PC-3 (cell line): Measurements from ENCODE around the gene DENR. TPM values are rescaled to one million over a fixed set of nuclear protein-coding genes. Genes with fewer than 3 reads are reported as not detected.

ENCODE experiments used
- ATAC-seq: fragments of 200-7000 bp; cut with Tn5 transposase; 2 replicates; pipeline ENCODE4 v1.9.1; 2020; ENCODE audit warnings: mild to moderate bottlenecking, moderate library complexity
- BruUV-seq: library from RNA; stranded (reverse); fragments of 400-500 nt; replicated peaks from 2 replicates; lab custom pipeline; 2021; lab: Mats Ljungman, UMichigan
- CTCF ChIA-PET: fragments of 300-600 bp; sonication (Branson Sonifier 250); formaldehyde crosslinking; loops from one replicate; lab custom pipeline; 2022; ENCODE audit warnings: antibody characterized with exemption; lab: Charles Lee
- POLR2A ChIA-PET: fragments of 300-600 bp; sonication (Branson Sonifier 250); formaldehyde crosslinking; loops from one replicate; lab custom pipeline; 2022; ENCODE audit warnings: antibody characterized with exemption; ENCODE audit not compliant: unreplicated experiment; lab: Charles Lee
- DNase-seq: peaks from one replicate; pipeline ENCODE4 v3.0.0-alpha.2; 2015
- H2AFZ ChIP-seq: fragments of 300-600 bp; sonication (generic); 2 replicates; pipeline ENCODE4 v1.6.0; 2016; ENCODE audit warnings: antibody characterized with exemption, low read length
- H3F3A ChIP-seq: fragments of 300-600 bp; sonication (generic); one replicate; pipeline ENCODE4 v1.6.0; 2017; ENCODE audit warnings: antibody characterized with exemption, low read length, control low read depth, mild to moderate bottlenecking; ENCODE audit not compliant: unreplicated experiment
- H3K27ac ChIP-seq: fragments of 300-600 bp; sonication (generic); 2 replicates; pipeline ENCODE4 v1.5.1; 2016; ENCODE audit warnings: mild to moderate bottlenecking, low read length
- H3K27me3 ChIP-seq: fragments of 300-600 bp; sonication (generic); 2 replicates; pipeline ENCODE4 v1.6.1; 2016; ENCODE audit warnings: low read length, mixed read lengths
- H3K36me3 ChIP-seq: fragments of 300-600 bp; sonication (generic); 2 replicates; pipeline ENCODE4 v1.6.1; 2016; ENCODE audit warnings: low read depth, mixed run types, low read length, mixed read lengths
- H3K4me1 ChIP-seq: fragments of 300-600 bp; sonication (generic); 2 replicates; pipeline ENCODE4 v1.5.1; 2016; ENCODE audit warnings: low read length; ENCODE audit not compliant: insufficient read depth
- H3K4me2 ChIP-seq: fragments of 300-600 bp; sonication (generic); 2 replicates; pipeline ENCODE4 v1.6.0; 2016; ENCODE audit warnings: low read length
- H3K4me3 ChIP-seq: fragments of 300-600 bp; sonication (generic); 2 replicates; pipeline ENCODE4 v1.5.1; 2016; ENCODE audit warnings: mild to moderate bottlenecking, low read length, mixed read lengths
- H3K79me2 ChIP-seq: fragments of 300-600 bp; sonication (generic); 2 replicates; pipeline ENCODE4 v1.6.1; 2017; ENCODE audit warnings: low read length, mixed read lengths
- H3K9ac ChIP-seq: fragments of 300-600 bp; sonication (generic); 2 replicates; pipeline ENCODE4 v1.6.0; 2016; ENCODE audit warnings: mild to moderate bottlenecking, low read length
- H3K9me2 ChIP-seq: fragments of 300-600 bp; sonication (generic); replicated peaks from 2 replicates; pipeline ENCODE4 v1.6.1; 2016; ENCODE audit warnings: mixed run types, low read length, mixed read lengths
- H3K9me3 ChIP-seq: fragments of 300-600 bp; sonication (generic); 2 replicates; pipeline ENCODE4 v1.6.1; 2016; ENCODE audit warnings: low read length, mixed read lengths
- H4K20me1 ChIP-seq: fragments of 300-600 bp; sonication (generic); 2 replicates; pipeline ENCODE4 v1.6.1; 2016; ENCODE audit warnings: low read length, mixed read lengths
- EZH2 ChIP-seq: fragments of 300-600 bp; sonication (generic); IDR thresholded peaks from one replicate; pipeline ENCODE4 v1.6.1; 2017; ENCODE audit warnings: antibody characterized with exemption, mild to moderate bottlenecking, low read length; ENCODE audit not compliant: unreplicated experiment
- EZH2phosphoT487 ChIP-seq: fragments of 300-600 bp; sonication (generic); IDR thresholded peaks from 2 replicates; pipeline ENCODE4 v1.6.1; 2018; ENCODE audit warnings: mild to moderate bottlenecking, antibody characterized with exemption, low read length, borderline replicate concordance
- intact Hi-C: fragments of 100-400 bp; cut with micrococcal nuclease; formaldehyde crosslinking; loops from 2 replicates; pipeline ENCODE4 v1.9.0; 2023
- total RNA-seq: library from RNA; depleted of rRNA; stranded (reverse); fragments of >200 nt; gene quantifications from 2 replicates; pipeline ENCODE4 v1.2.3, GENCODE V29; 2014
- TF ChIP-seq, protein P1 (sequence below): fragments of 300-600 bp; sonication (generic); conservative IDR thresholded peaks from 2 replicates; pipeline ENCODE4 v1.5.1; 2017; ENCODE audit warnings: antibody characterized with exemption, low read depth, mild to moderate bottlenecking, low read length

Gene DENR
- total RNA-seq, 1 experiment from 2014 or later = 91.9 TPM

DNA sequence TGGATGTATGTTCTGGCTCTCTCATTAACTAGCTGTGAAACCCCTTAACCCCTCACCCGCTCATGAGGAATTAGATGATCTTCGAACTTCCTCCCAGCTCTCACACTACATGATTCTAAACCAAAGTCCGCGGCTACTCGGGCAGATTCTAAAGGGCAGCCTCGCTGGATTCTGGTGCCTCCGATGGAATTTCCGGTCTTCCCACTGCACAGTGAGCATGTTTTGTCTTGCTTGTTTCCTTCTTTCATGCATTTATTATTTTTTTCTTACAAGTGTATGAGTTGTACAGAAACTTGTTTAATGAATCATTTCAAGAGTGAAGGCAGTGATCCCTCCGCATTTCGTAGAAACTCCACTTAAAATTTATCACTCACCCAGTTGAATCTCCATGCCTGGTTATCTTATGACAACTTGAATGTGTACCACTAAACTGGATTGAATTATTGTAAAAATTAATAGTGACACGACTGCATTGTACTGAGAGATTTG lies 31.5 kb upstream of the DENR start:
- ChIA-PET CTCF (no interaction called here), POLR2A (no interaction called here)
- Histone ChIP-seq H4K20me1 (no peaks in the 10 kb centered on the region), H2AFZ (no peak overlapping the region), H3K36me3 (no peaks in the 10 kb centered on the region), H3K27ac (no peak overlapping the region), H3K79me2 (no peaks in the 10 kb centered on the region), H3K4me1 (peaks cover 12% of the 10 kb centered on the region), H3K9ac (no peak overlapping the region), H3K9me2 (no peaks in the 10 kb centered on the region), H3F3A (no peaks in the 10 kb centered on the region), H3K27me3 (no peaks in the 10 kb centered on the region), H3K4me2 (no peak overlapping the region), H3K4me3 (no peak overlapping the region), H3K9me3 (no peaks in the 10 kb centered on the region)
- ATAC-seq = no peak
- no TSS peak for BruUV-seq
- TF ChIP-seq EZH2 (no peak), EZH2phosphoT487 (no peak)
- TF ChIP-seq, protein P1, sequence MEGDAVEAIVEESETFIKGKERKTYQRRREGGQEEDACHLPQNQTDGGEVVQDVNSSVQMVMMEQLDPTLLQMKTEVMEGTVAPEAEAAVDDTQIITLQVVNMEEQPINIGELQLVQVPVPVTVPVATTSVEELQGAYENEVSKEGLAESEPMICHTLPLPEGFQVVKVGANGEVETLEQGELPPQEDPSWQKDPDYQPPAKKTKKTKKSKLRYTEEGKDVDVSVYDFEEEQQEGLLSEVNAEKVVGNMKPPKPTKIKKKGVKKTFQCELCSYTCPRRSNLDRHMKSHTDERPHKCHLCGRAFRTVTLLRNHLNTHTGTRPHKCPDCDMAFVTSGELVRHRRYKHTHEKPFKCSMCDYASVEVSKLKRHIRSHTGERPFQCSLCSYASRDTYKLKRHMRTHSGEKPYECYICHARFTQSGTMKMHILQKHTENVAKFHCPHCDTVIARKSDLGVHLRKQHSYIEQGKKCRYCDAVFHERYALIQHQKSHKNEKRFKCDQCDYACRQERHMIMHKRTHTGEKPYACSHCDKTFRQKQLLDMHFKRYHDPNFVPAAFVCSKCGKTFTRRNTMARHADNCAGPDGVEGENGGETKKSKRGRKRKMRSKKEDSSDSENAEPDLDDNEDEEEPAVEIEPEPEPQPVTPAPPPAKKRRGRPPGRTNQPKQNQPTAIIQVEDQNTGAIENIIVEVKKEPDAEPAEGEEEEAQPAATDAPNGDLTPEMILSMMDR = no peak
- DNase-seq = no peak
- intact Hi-C loops = no loop called here

DNA sequence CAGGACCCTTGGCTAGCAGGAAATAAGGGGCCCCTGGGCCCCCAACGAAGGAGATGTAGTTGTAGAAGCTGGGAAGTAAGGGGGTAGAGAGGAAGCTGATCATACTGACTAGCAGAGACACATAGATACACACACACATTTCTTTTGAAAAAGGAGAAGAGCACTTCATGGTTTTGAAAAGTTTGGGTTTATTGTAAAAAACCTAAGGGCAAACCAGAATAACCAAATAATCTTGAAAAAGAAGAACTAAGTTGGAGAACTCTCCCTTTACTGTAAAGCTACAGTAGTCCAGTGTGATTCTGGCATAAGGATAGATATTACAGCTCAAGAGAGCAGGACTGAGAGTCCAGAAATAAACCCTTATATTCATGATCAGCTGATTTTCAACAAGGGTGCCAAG lies 30.2 kb upstream of the DENR start:
- H3K4me2 ChIP-seq = no peak overlapping the region
- H3K4me3 ChIP-seq = no peak overlapping the region
- peaks cover 21% of the 10 kb centered on the region for H3K4me1 ChIP-seq
- H3K27me3 ChIP-seq = no peaks in the 10 kb centered on the region
- H3K36me3 ChIP-seq = no peaks in the 10 kb centered on the region
- no peak overlapping the region for H3K9ac ChIP-seq
- no peaks in the 10 kb centered on the region for H4K20me1 ChIP-seq
- intact Hi-C loops = no loop called here
- POLR2A ChIA-PET = no interaction called here
- no peaks in the 10 kb centered on the region; the same call in 1 of the 2 replicates for H3K79me2 ChIP-seq
- no peaks in the 10 kb centered on the region for H3F3A ChIP-seq
- no peaks in the 10 kb centered on the region for H3K9me2 ChIP-seq
- ATAC-seq (no peak), DNase-seq (no peak)
- TF ChIP-seq EZH2phosphoT487 (no peak), EZH2 (no peak)
- TF ChIP-seq, protein P1 = no peak
- H3K9me3 ChIP-seq = no peaks in the 10 kb centered on the region
- H3K27ac ChIP-seq = no peak overlapping the region
- CTCF ChIA-PET = no interaction called here
- BruUV-seq = no TSS peak
- H2AFZ ChIP-seq = no peak overlapping the region

DNA sequence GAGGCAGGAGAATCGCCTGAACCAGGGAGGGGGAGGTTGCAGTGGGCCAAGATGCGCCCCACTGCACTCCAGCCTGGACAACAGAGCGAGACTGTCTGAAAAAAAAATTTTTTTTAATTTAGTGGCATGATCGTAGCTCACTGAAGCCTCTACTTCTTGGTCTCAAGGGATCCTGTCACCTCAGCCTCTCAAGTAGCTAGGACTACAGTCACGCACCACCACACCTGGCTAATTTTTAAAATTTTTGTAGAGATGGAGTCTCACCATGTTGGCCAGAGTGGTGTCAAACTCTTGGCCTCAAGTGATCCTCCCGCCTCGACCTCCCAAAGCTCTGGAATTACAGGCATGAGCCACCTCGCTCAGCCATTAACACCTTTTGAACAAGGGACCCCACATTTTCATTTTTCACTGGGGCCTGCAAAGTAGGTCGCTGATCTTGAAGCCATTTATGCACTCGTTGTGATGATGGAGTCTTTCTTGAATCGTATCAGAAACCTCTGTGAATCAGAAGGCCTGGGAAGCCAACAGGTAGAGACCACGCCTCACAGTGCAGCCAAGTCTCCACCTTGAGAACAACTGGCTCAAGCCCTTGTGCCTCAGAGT lies 27.9 kb upstream of the DENR start:
- no peaks in the 10 kb centered on the region for H3K9me3 ChIP-seq
- no peaks in the 10 kb centered on the region for H4K20me1 ChIP-seq
- H3K4me3 ChIP-seq = no peak overlapping the region
- intact Hi-C loops = loop anchor here (5.0 kb wide), 1 partner anchor 47 kb away; no protein-coding TSS in a partner anchor
- POLR2A ChIA-PET = no interaction called here
- no peak overlapping the region for H3K4me2 ChIP-seq
- no peak for DNase-seq
- H3K27me3 ChIP-seq = no peaks in the 10 kb centered on the region
- peaks cover 19% of the 10 kb centered on the region for H3K79me2 ChIP-seq
- H3K9me2 ChIP-seq = no peaks in the 10 kb centered on the region
- CTCF ChIA-PET = no interaction called here
- no peak for ATAC-seq
- H3K27ac ChIP-seq = no peak overlapping the region
- H3K9ac ChIP-seq = no peak overlapping the region
- no TSS peak for BruUV-seq
- no peaks in the 10 kb centered on the region for H3K36me3 ChIP-seq
- H2AFZ ChIP-seq = no peak overlapping the region
- TF ChIP-seq, protein P1 = no peak
- TF ChIP-seq EZH2 (no peak), EZH2phosphoT487 (no peak)
- H3F3A ChIP-seq = no peaks in the 10 kb centered on the region
- peaks cover 39% of the 10 kb centered on the region for H3K4me1 ChIP-seq
